Activated T-cell treated with anti-CD3 and anti-CD28 coated beads for 24 hours (primary cell): ENCODE data around the gene GRIP1.

ENCODE experiments used
- DNase-seq: peaks from one replicate; pipeline ENCODE4 v3.0.0-alpha.2; 2020; ENCODE audit warnings: low read depth

GRIP1 gene

GRCh38 chr12:66387117-66387516 is 291.8 kb downstream of the GRIP1 start:
- DNase-seq = no peak

- DNase-seq = no peak
These were observed 297.9 kb downstream of the GRIP1 start for GRCh38 chr12:66380769-66381535.

GRCh38 chr12:66379616-66380015 is 299.3 kb downstream of the GRIP1 start:
- no peak for DNase-seq

- DNase-seq = no peak
These were observed 303.3 kb downstream of the GRIP1 start for GRCh38 chr12:66375560-66375959.

GRCh38 chr12:66371982-66372381 is 306.9 kb downstream of the GRIP1 start:
- no peak for DNase-seq

- DNase-seq = no peak
These were observed 311.7 kb downstream of the GRIP1 start for GRCh38 chr12:66367015-66367667.

- DNase-seq = no peak
These were observed 313.0 kb downstream of the GRIP1 start for GRCh38 chr12:66365718-66366490.

- no peak for DNase-seq
These were observed 317.2 kb downstream of the GRIP1 start for GRCh38 chr12:66361703-66362102.

- DNase-seq = no peak
These were observed 319.6 kb downstream of the GRIP1 start for GRCh38 chr12:66359300-66359699.

GRCh38 chr12:66354291-66354690 is 324.6 kb downstream of the GRIP1 start:
- DNase-seq = no peak

GRCh38 chr12:66352899-66353298 is 326.0 kb downstream of the GRIP1 start:
- no peak for DNase-seq

- DNase-seq = no peak
These were observed 326.7 kb downstream of the GRIP1 start for GRCh38 chr12:66352197-66352596.

GRCh38 chr12:66351301-66351700 is 327.6 kb downstream of the GRIP1 start:
- DNase-seq = no peak

- no peak for DNase-seq
These were observed 332.9 kb downstream of the GRIP1 start for GRCh38 chr12:66345956-66346355.

- no peak for DNase-seq
These were observed 333.7 kb downstream of the GRIP1 start for GRCh38 chr12:66345212-66345611.

- DNase-seq = no peak
These were observed 337.8 kb downstream of the GRIP1 start for GRCh38 chr12:66341126-66341525.

- DNase-seq = no peak
These were observed 338.7 kb downstream of the GRIP1 start for GRCh38 chr12:66340131-66340530.

- no peak for DNase-seq
These were observed 341.4 kb downstream of the GRIP1 start for GRCh38 chr12:66337381-66338010.

GRCh38 chr12:66335746-66336145 is 343.1 kb downstream of the GRIP1 start:
- no peak for DNase-seq

- DNase-seq = no peak
These were observed 347.1 kb downstream of the GRIP1 start for GRCh38 chr12:66331814-66332213.

GRCh38 chr12:66331016-66331415 is 347.9 kb downstream of the GRIP1 start:
- DNase-seq = no peak

- DNase-seq = no peak
These were observed 348.9 kb downstream of the GRIP1 start for GRCh38 chr12:66329941-66330340.
